H9 (cell line): ENCODE data around the gene NAPSA. TPM values are rescaled to one million over a fixed set of nuclear protein-coding genes. Genes with fewer than 3 reads are reported as not detected.

Source experiments
- DNase-seq: peaks from one replicate; pipeline ENCODE4 v3.0.0-alpha.2; 2017
- H2AFZ ChIP-seq: one replicate; pipeline ENCODE4 v1.6.1; 2013; ENCODE audit warnings: mild to moderate bottlenecking, low read length, control low read depth, moderate library complexity
- H2AK5ac ChIP-seq: 2 replicates; pipeline ENCODE4 v1.6.1; 2013; ENCODE audit warnings: low read length, control low read depth, mixed read lengths; ENCODE audit not compliant: insufficient read length
- H2BK120ac ChIP-seq: one replicate; pipeline ENCODE4 v1.6.1; 2013; ENCODE audit warnings: low read depth, mild to moderate bottlenecking, low read length, control low read depth, inconsistent platforms; ENCODE audit not compliant: poor library complexity, severe bottlenecking
- H2BK12ac ChIP-seq: 2 replicates; pipeline ENCODE4 v1.6.1; 2013; ENCODE audit warnings: low read length, control low read depth, mixed read lengths, low read depth; ENCODE audit not compliant: insufficient read length
- H2BK15ac ChIP-seq: 2 replicates; pipeline ENCODE4 v1.6.1; 2013; ENCODE audit warnings: low read depth, low read length, control low read depth
- H2BK20ac ChIP-seq: one replicate; pipeline ENCODE4 v1.6.1; 2013; ENCODE audit warnings: low read depth, mild to moderate bottlenecking, low read length, control low read depth, inconsistent platforms; ENCODE audit not compliant: poor library complexity, severe bottlenecking
- H2BK5ac ChIP-seq: 2 replicates; pipeline ENCODE4 v1.6.1; 2013; ENCODE audit warnings: low read length, control low read depth, mixed read lengths; ENCODE audit not compliant: insufficient read length
- H3K14ac ChIP-seq: 2 replicates; pipeline ENCODE4 v1.6.1; 2013; ENCODE audit warnings: low read length, control low read depth; ENCODE audit not compliant: insufficient read depth
- H3K18ac ChIP-seq: 2 replicates; pipeline ENCODE4 v1.6.1; 2013; ENCODE audit warnings: low read depth, mild to moderate bottlenecking, mixed read lengths, low read length, control low read depth; ENCODE audit not compliant: insufficient read length
- H3K23ac ChIP-seq: 2 replicates; pipeline ENCODE4 v1.6.1; 2013; ENCODE audit warnings: low read length, control low read depth, mixed read lengths, low read depth; ENCODE audit not compliant: insufficient read length
- H3K23me2 ChIP-seq: 2 replicates; pipeline ENCODE4 v1.6.1; 2013; ENCODE audit warnings: low read depth, mild to moderate bottlenecking, mixed read lengths, low read length, control low read depth; ENCODE audit not compliant: insufficient read length, poor library complexity, severe bottlenecking
- H3K27ac ChIP-seq: 2 replicates; pipeline ENCODE4 v1.5.1; 2013; ENCODE audit warnings: low read length, control low read depth, mixed read lengths, low read depth; ENCODE audit not compliant: insufficient read length
- H3K27me3 ChIP-seq: 2 replicates; pipeline ENCODE4 v1.6.1; 2013; ENCODE audit warnings: low read length, control low read depth, inconsistent platforms; ENCODE audit not compliant: insufficient read depth
- H3K4ac ChIP-seq: 2 replicates; pipeline ENCODE4 v1.6.1; 2013; ENCODE audit warnings: low read depth, mild to moderate bottlenecking, control low read depth, inconsistent platforms, low read length, moderate library complexity
- H3K4me1 ChIP-seq: 2 replicates; pipeline ENCODE4 v1.6.1; 2013; ENCODE audit warnings: low read length, control low read depth, inconsistent platforms; ENCODE audit not compliant: insufficient read depth
- H3K4me2 ChIP-seq: 2 replicates; pipeline ENCODE4 v1.6.1; 2013; ENCODE audit warnings: low read length, control low read depth, mixed read lengths; ENCODE audit not compliant: insufficient read length, insufficient read depth
- H3K56ac ChIP-seq: 2 replicates; pipeline ENCODE4 v1.6.1; 2013; ENCODE audit warnings: low read depth, mild to moderate bottlenecking, mixed read lengths, low read length, control low read depth; ENCODE audit not compliant: insufficient read length
- H3K79me1 ChIP-seq: 2 replicates; pipeline ENCODE4 v1.6.1; 2013; ENCODE audit warnings: low read depth, mild to moderate bottlenecking, moderate library complexity, low read length, control low read depth, inconsistent platforms; ENCODE audit not compliant: insufficient read depth, poor library complexity, severe bottlenecking
- H3K79me2 ChIP-seq: 2 replicates; pipeline ENCODE4 v1.6.1; 2013; ENCODE audit warnings: low read length, control low read depth, inconsistent platforms; ENCODE audit not compliant: insufficient read depth
- H3K9ac ChIP-seq: 2 replicates; pipeline ENCODE4 v1.6.1; 2013; ENCODE audit warnings: low read length, control low read depth, mixed read lengths; ENCODE audit not compliant: insufficient read length; ENCODE audit errors: extremely low read depth
- H3K9me3 ChIP-seq: one replicate; pipeline ENCODE4 v1.6.1; 2013; ENCODE audit warnings: low read depth, low read length, inconsistent platforms; ENCODE audit not compliant: control insufficient read depth
- H3T11ph ChIP-seq: one replicate; pipeline ENCODE4 v1.6.1; 2013; ENCODE audit warnings: mild to moderate bottlenecking, low read length, control low read depth, inconsistent platforms
- H4K20me1 ChIP-seq: one replicate; pipeline ENCODE4 v1.6.1; 2013; ENCODE audit not compliant: control insufficient read depth, insufficient read length, insufficient read depth
- H4K5ac ChIP-seq: 2 replicates; pipeline ENCODE4 v1.6.1; 2013; ENCODE audit warnings: low read depth, mild to moderate bottlenecking, mixed read lengths, low read length, control low read depth; ENCODE audit not compliant: insufficient read length
- H4K8ac ChIP-seq: replicated peaks from 2 replicates; pipeline ENCODE4 v1.6.1; 2013; ENCODE audit warnings: low read length, control low read depth, mixed read lengths, low read depth; ENCODE audit not compliant: insufficient read length
- H4K91ac ChIP-seq: 2 replicates; pipeline ENCODE4 v1.6.1; 2013; ENCODE audit warnings: low read depth, mild to moderate bottlenecking, moderate library complexity, mixed read lengths, low read length, control low read depth; ENCODE audit not compliant: insufficient read length
- H3K27ac Mint-ChIP-seq, 3 experiments: 2 replicates in 2 of 3; 3 replicates in 1 of 3; pipeline ENCODE4 v1.8.0; 2020 to 2021; ENCODE audit warnings: mixed read lengths in 3 of 3, mild to moderate bottlenecking in 1 of 3, moderate library complexity in 1 of 3
- H3K27me3 Mint-ChIP-seq: 2 replicates; pipeline ENCODE4 v1.8.0; 2021; ENCODE audit warnings: low read depth, mild to moderate bottlenecking, moderate library complexity, mixed read lengths
- H3K36me3 Mint-ChIP-seq, 3 experiments: 2 replicates in 2 of 3; 3 replicates in 1 of 3; pipeline ENCODE4 v1.8.0; 2020 to 2021; ENCODE audit warnings: low read depth in 3 of 3, mixed read lengths in 3 of 3; ENCODE audit not compliant: insufficient read depth in 1 of 3
- H3K4me1 Mint-ChIP-seq, 2 experiments: 2 replicates each; pipeline ENCODE4 v1.8.0; 2020; ENCODE audit warnings: mixed read lengths in 2 of 2
- H3K4me3 Mint-ChIP-seq, 2 experiments: 2 replicates in 1 of 2; 3 replicates in 1 of 2; pipeline ENCODE4 v1.8.0; 2020 to 2021; ENCODE audit warnings: mild to moderate bottlenecking in 2 of 2, mixed read lengths in 2 of 2, moderate library complexity in 1 of 2
- H3K9me3 Mint-ChIP-seq, 2 experiments: 2 replicates in 1 of 2; 3 replicates in 1 of 2; pipeline ENCODE4 v1.8.0; 2020; ENCODE audit warnings: mild to moderate bottlenecking in 2 of 2, mixed read lengths in 2 of 2, moderate library complexity in 1 of 2
- CTCF ChIP-seq: fragments of 200-600 bp; sonication (generic); conservative IDR thresholded peaks from 3 replicates; pipeline ENCODE4 v1.8.0; 2021; ENCODE audit warnings: antibody characterized with exemption, mild to moderate bottlenecking
- WGBS: extraction: QIAGEN DNeasy Blood & Tissue Kit; methylation state at CpG from one replicate; pipeline ENCODE4 v1.1.7; 2013; ENCODE audit warnings: missing lambda C conversion rate, low lambda C conversion rate, mixed read lengths; ENCODE audit not compliant: insufficient read length; ENCODE audit errors: extremely low coverage; 5-methylcytosine and 5-hydroxymethylcytosine counted together
- total RNA-seq: library from RNA; stranded (reverse); gene quantifications from 2 replicates; pipeline ENCODE4 v1.2.1, GENCODE V29; 2021

The NAPSA gene
- total RNA-seq, 1 experiment from 2014 or later: 0.44 TPM

GRCh38 chr19:50387868-50388245, 22.4 kb upstream of the NAPSA start:
- peaks cover 52 to 66% (median 55%) of the 10 kb centered on the region in 3 experiments for H3K36me3 Mint-ChIP-seq
- Histone ChIP-seq H2AK5ac (no peak overlapping the region), H3K27me3 (no peaks in the 10 kb centered on the region), H3K23me2 (peaks cover 14% of the 10 kb centered on the region), H2BK120ac (no peak overlapping the region), H2AFZ (no peak overlapping the region), H3K23ac (no peak overlapping the region), H3K79me2 (peaks cover 12% of the 10 kb centered on the region; the same call in 1 of the 2 replicates), H4K5ac (no peak overlapping the region), H2BK20ac (no peak overlapping the region), H3K9ac (no peak overlapping the region), H3K18ac (no peak overlapping the region), H2BK15ac (no peak overlapping the region), H4K20me1 (no peaks in the 10 kb centered on the region), H3T11ph (no peak overlapping the region), H4K8ac (no peak overlapping the region), H3K56ac (no peak overlapping the region), H3K4ac (no peak overlapping the region), H4K91ac (no peak overlapping the region), H3K14ac (no peak overlapping the region), H3K79me1 (peaks cover 12% of the 10 kb centered on the region), H3K4me1 (no peaks in the 10 kb centered on the region), H2BK12ac (no peak overlapping the region), H3K9me3 (no peaks in the 10 kb centered on the region), H2BK5ac (no peak overlapping the region), H3K27ac (no peak overlapping the region), H3K4me2 (no peak overlapping the region)
- WGBS: no CpG with 5 or more reads among the region's 8 CpGs
- peaks cover 19 to 22% of the 10 kb centered on the region in 2 experiments for H3K9me3 Mint-ChIP-seq
- no peaks in the 10 kb centered on the region; the same call in 1 of the 2 replicates for H3K27me3 Mint-ChIP-seq
- peak overlapping the region in 1 of 2 experiments; percentile 29; a peak in 1 of 5 replicates for H3K4me3 Mint-ChIP-seq
- no peak for DNase-seq
- no peak for TF ChIP-seq CTCF
- H3K27ac Mint-ChIP-seq: 0 out of 7 replicates have a peak overlapping the region, but pooled peaks of 2 of the 3 experiments have one; percentile 3 to 16
- H3K4me1 Mint-ChIP-seq: peaks cover 15 to 17% of the 10 kb centered on the region in 2 experiments
